Keratinocyte (primary cell): ENCODE measurements around the gene MAMDC2. TPM values are rescaled to one million over a fixed set of nuclear protein-coding genes. Genes with fewer than 3 reads are reported as not detected.

ENCODE experiments used
- DNase-seq: peaks from one replicate; pipeline ENCODE4 v3.0.0-alpha.2; 2011; ENCODE audit warnings: low read depth, missing footprints, low spot score
- FAIRE-seq: peaks from 2 replicates; lab custom pipeline; 2011; peaks lifted over from hg19 to GRCh38; lab: Jason Lieb, UNC
- H2AFZ ChIP-seq: 2 replicates; pipeline ENCODE4 v1.6.0; 2012; ENCODE audit warnings: low read length, control low read depth, inconsistent platforms; ENCODE audit not compliant: control insufficient read depth
- H3K27ac ChIP-seq: 2 replicates; pipeline ENCODE4 v1.5.1; 2011; ENCODE audit warnings: low read length; ENCODE audit not compliant: control insufficient read depth, insufficient read depth
- H3K27me3 ChIP-seq: 3 replicates; pipeline ENCODE4 v1.6.0; 2011; ENCODE audit warnings: low read length; ENCODE audit not compliant: control insufficient read depth, insufficient read depth; ENCODE audit errors: extremely low read depth
- H3K36me3 ChIP-seq, 2 experiments: 2 replicates in 1 of 2; 3 replicates in 1 of 2; pipeline ENCODE4 v1.5.1; 2011; ENCODE audit warnings: low read length in 2 of 2, mild to moderate bottlenecking in 1 of 2; ENCODE audit not compliant: control insufficient read depth in 2 of 2, insufficient read depth in 2 of 2; ENCODE audit errors: extremely low read depth in 1 of 2
- H3K4me1 ChIP-seq: 3 replicates; pipeline ENCODE4 v1.5.1; 2011; ENCODE audit warnings: low read length; ENCODE audit not compliant: control insufficient read depth, insufficient read depth; ENCODE audit errors: extremely low read depth
- H3K4me2 ChIP-seq: 3 replicates; pipeline ENCODE4 v1.6.0; 2011; ENCODE audit warnings: low read depth, low read length; ENCODE audit not compliant: control insufficient read depth, insufficient read depth; ENCODE audit errors: extremely low read depth
- H3K4me3 ChIP-seq, 3 experiments: fragments of 200-600 bp in 1 of 3; sonication (generic) in 1 of 3; 2 replicates in 2 of 3; 3 replicates in 1 of 3; pipeline ENCODE4 v1.5.1; 2011 to 2016; ENCODE audit warnings: low read length in 3 of 3, mild to moderate bottlenecking in 3 of 3, control low read depth in 2 of 3, inconsistent platforms in 1 of 3, low read depth in 1 of 3, mixed read lengths in 1 of 3, mixed run types in 1 of 3, moderate library complexity in 1 of 3; ENCODE audit not compliant: control insufficient read depth in 2 of 3, insufficient read depth in 2 of 3; ENCODE audit errors: extremely low read depth in 1 of 3
- H3K79me2 ChIP-seq: 2 replicates; pipeline ENCODE4 v1.6.0; 2012; ENCODE audit warnings: low read length; ENCODE audit not compliant: control insufficient read depth, insufficient read depth
- H3K9ac ChIP-seq: 3 replicates; pipeline ENCODE4 v1.6.0; 2011; ENCODE audit warnings: low read length; ENCODE audit not compliant: control insufficient read depth, insufficient read depth; ENCODE audit errors: extremely low read depth
- H3K9me1 ChIP-seq: 3 replicates; pipeline ENCODE4 v1.6.0; 2011; ENCODE audit warnings: low read length; ENCODE audit not compliant: control insufficient read depth, insufficient read depth; ENCODE audit errors: extremely low read depth
- H3K9me3 ChIP-seq: 2 replicates; pipeline ENCODE4 v1.5.1; 2012; ENCODE audit warnings: low read depth, low read length; ENCODE audit not compliant: control insufficient read depth
- H4K20me1 ChIP-seq: 3 replicates; pipeline ENCODE4 v1.6.0; 2011; ENCODE audit warnings: low read length; ENCODE audit not compliant: control insufficient read depth, insufficient read depth; ENCODE audit errors: extremely low read depth
- CTCF ChIP-seq, 3 experiments: IDR thresholded peaks in 1 of 3; conservative IDR thresholded peaks in 1 of 3; optimal IDR thresholded peaks in 1 of 3; 2 replicates in 2 of 3; 3 replicates in 1 of 3; pipeline versions ENCODE3 to v1.5.1; 2011; ENCODE audit warnings: low read length in 3 of 3, mild to moderate bottlenecking in 3 of 3, moderate library complexity in 2 of 3, control low read depth in 1 of 3, inconsistent platforms in 1 of 3; ENCODE audit not compliant: insufficient read depth in 2 of 3; ENCODE audit errors: extremely low read depth in 1 of 3
- EZH2 ChIP-seq: IDR thresholded peaks from one replicate; pipeline ENCODE4 v1.6.1; 2012; ENCODE audit warnings: inconsistent platforms, mild to moderate bottlenecking, low read length, moderate library complexity
- dilution Hi-C: fragments of 300-500 bp; cut with MboI; formaldehyde crosslinking; loops from one replicate; pipeline ENCODE4 v1.7.0; 2020; ENCODE audit warnings: low sequenced_read_pairs; ENCODE audit not compliant: extremely low pct_ligation_motif_present
- polyA plus RNA-seq, 5 experiments: library from polyadenylated mRNA; depleted of rRNA in 3 of 5; stranded (reverse) in 3 of 5; stranded (forward) in 1 of 5; unstranded in 1 of 5; fragments of >200 nt; gene quantifications; 1 replicate in 1 of 5; 2 replicates in 3 of 5; 3 replicates in 1 of 5; pipeline versions ENCODE4 v1.2.1 to v1.2.3, GENCODE V29; 2011 to 2012; ENCODE audit warnings: missing spikeins in 2 of 5, low read depth in 1 of 5, low replicate concordance in 1 of 5

Gene MAMDC2
- polyA plus RNA-seq, 1 donor (not counting 4 experiments of a cell fraction or from before 2014, with no cell fraction given): 4.2 TPM

GRCh38 chr9:70107558-70107957 is 63.9 kb downstream of the MAMDC2 start:
- no peaks in the 10 kb centered on the region for H3K27me3 ChIP-seq
- H3K9me3 ChIP-seq: no peaks in the 10 kb centered on the region
- no peak overlapping the region for H2AFZ ChIP-seq
- H3K4me2 ChIP-seq: no peak overlapping the region
- peaks cover 24% of the 10 kb centered on the region for H3K4me1 ChIP-seq
- H3K4me3 ChIP-seq: no peak overlapping the region
- H4K20me1 ChIP-seq: no peaks in the 10 kb centered on the region
- DNase-seq (no peak), FAIRE-seq (no peak)
- H3K79me2 ChIP-seq: no peaks in the 10 kb centered on the region
- TF ChIP-seq EZH2 (no peak), CTCF (optimal IDR thresholded peaks at IDR 0.05 in 1 of 3, IDR thresholded peaks at IDR 0.05 in 1 of 3, conservative IDR thresholded peaks at IDR 0.05 in 1 of 3; ENCODE audit: extremely low read depth in 1 of 3, insufficient read depth in 2 of 3, low read length in 3 of 3) (no peak)
- no peak overlapping the region for H3K27ac ChIP-seq
- no peaks in the 10 kb centered on the region for H3K36me3 ChIP-seq
- dilution Hi-C loops: loop anchor here (25.0 kb wide), 1 partner anchor 145 kb away; no protein-coding TSS in a partner anchor
- no peaks in the 10 kb centered on the region for H3K9me1 ChIP-seq
- no peak overlapping the region for H3K9ac ChIP-seq

- no peaks in the 10 kb centered on the region for H4K20me1 ChIP-seq
- no peak overlapping the region for H3K9ac ChIP-seq
- dilution Hi-C loops: loop anchor here (25.0 kb wide), 1 partner anchor 146 kb away; no protein-coding TSS in a partner anchor
- H3K79me2 ChIP-seq: no peaks in the 10 kb centered on the region
- H2AFZ ChIP-seq: no peak overlapping the region
- H3K9me1 ChIP-seq: no peaks in the 10 kb centered on the region
- H3K4me1 ChIP-seq: peaks cover 30% of the 10 kb centered on the region
- no peak overlapping the region for H3K4me2 ChIP-seq
- FAIRE-seq (no peak), DNase-seq (no peak)
- no peaks in the 10 kb centered on the region for H3K9me3 ChIP-seq
- TF ChIP-seq CTCF (optimal IDR thresholded peaks at IDR 0.05 in 1 of 3, IDR thresholded peaks at IDR 0.05 in 1 of 3, conservative IDR thresholded peaks at IDR 0.05 in 1 of 3; ENCODE audit: extremely low read depth in 1 of 3, insufficient read depth in 2 of 3, low read length in 3 of 3) (no peak), EZH2 (no peak)
- no peak overlapping the region for H3K4me3 ChIP-seq
- H3K36me3 ChIP-seq: no peaks in the 10 kb centered on the region
- H3K27ac ChIP-seq: no peak overlapping the region
- H3K27me3 ChIP-seq: no peaks in the 10 kb centered on the region
These were observed 64.5 kb downstream of the MAMDC2 start for GRCh38 chr9:70108181-70108580.
